Measurements from ENCODE around the gene FTSJ3.

The FTSJ3 gene

DNA sequence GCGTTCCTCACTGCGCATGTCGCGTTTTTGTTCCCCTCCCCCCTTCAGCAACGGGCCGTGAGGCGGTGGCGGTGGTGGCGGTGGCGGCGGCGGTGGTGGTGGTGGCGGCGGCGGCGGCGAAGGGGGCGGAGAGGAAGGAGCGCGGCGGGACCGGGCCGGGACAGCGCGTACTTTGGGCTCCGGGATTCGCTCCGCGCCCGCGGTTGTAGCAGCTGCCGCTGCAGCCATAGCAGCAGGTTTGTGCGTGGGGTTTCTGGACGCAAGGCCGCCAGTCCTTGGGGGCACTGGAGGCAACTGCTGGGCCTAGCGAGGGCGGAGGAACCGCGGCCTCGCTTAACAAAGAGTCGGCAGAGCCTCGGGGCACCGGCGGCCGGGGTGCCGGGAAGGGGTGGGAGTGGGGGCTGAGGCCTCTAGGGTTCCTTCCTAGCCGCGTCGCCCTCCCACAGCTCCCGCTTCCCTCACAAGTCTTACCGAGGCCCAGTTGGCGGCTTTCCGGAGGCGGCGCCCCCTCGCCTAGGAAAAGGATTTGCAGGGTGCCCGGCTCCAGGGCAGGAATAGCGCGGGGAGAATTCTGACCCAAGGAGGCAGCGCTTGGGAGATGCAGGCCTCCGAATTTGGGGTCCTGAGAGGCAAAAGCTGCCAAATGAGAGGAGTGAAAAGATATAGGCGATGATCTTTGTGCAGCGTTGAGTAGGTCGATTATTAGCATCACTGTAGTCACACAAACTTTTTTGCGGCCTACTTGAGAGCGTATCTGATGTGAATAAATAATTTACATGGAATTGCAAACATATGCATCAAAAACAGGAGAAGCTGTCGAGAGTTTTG lies 53.1 kb downstream of the FTSJ3 start, which contains the start of gene DDX42:
DDX42 (plus strand) TSS at position 30 of the 828 bp plus-strand sequence. CDS start 12,880 bp downstream, outside the sequence.
- Histone ChIP-seq H3K9me3 (ENCODE audit: insufficient read depth, low read length) (no peaks in the 10 kb centered on the region), H3K9ac (ENCODE audit: low read length) (peak within 1 kb of the TSS; percentile 95), H4K20me1 (ENCODE audit: low read depth, low read length) (peaks cover 14% of the 10 kb centered on the region; the same call in 1 of the 2 replicates), H3K4me2 (ENCODE audit: low read depth, low read length, poor library complexity, severe bottlenecking) (peak within 1 kb of the TSS; percentile 85), H3K79me2 (ENCODE audit: insufficient read depth, low read length) (peaks cover 92% of the 10 kb centered on the region), H3K27ac (ENCODE audit: low read depth, low read length) (peak within 1 kb of the TSS; percentile 87), H3K27me3 (ENCODE audit: low read length) (no peaks in the 10 kb centered on the region), H3K36me3 (ENCODE audit: low read length) (peaks cover 8% of the 10 kb centered on the region), H3K9me2 (replicated peaks; ENCODE audit: insufficient read depth, low read length) (no peaks in the 10 kb centered on the region), H3K4me3 (ENCODE audit: insufficient read depth, low read length, poor library complexity, severe bottlenecking) (peak within 1 kb of the TSS; percentile 84), H2AFZ (ENCODE audit: low read depth, low read length, severe bottlenecking) (peak within 1 kb of the TSS; percentile 74), H3F3A (ENCODE audit: insufficient read depth) (peaks cover 4% of the 10 kb centered on the region; the same call in 1 of the 2 replicates)
- TF ChIP-seq EZH2phosphoT487 (conservative IDR thresholded peaks at IDR 0.05; ENCODE audit: low read length): no peak
- TF ChIP-seq, protein P1, sequence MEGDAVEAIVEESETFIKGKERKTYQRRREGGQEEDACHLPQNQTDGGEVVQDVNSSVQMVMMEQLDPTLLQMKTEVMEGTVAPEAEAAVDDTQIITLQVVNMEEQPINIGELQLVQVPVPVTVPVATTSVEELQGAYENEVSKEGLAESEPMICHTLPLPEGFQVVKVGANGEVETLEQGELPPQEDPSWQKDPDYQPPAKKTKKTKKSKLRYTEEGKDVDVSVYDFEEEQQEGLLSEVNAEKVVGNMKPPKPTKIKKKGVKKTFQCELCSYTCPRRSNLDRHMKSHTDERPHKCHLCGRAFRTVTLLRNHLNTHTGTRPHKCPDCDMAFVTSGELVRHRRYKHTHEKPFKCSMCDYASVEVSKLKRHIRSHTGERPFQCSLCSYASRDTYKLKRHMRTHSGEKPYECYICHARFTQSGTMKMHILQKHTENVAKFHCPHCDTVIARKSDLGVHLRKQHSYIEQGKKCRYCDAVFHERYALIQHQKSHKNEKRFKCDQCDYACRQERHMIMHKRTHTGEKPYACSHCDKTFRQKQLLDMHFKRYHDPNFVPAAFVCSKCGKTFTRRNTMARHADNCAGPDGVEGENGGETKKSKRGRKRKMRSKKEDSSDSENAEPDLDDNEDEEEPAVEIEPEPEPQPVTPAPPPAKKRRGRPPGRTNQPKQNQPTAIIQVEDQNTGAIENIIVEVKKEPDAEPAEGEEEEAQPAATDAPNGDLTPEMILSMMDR (IDR thresholded peaks at IDR 0.05; ENCODE audit: insufficient read depth, low read length, poor library complexity, severe bottlenecking): no peak

DNA sequence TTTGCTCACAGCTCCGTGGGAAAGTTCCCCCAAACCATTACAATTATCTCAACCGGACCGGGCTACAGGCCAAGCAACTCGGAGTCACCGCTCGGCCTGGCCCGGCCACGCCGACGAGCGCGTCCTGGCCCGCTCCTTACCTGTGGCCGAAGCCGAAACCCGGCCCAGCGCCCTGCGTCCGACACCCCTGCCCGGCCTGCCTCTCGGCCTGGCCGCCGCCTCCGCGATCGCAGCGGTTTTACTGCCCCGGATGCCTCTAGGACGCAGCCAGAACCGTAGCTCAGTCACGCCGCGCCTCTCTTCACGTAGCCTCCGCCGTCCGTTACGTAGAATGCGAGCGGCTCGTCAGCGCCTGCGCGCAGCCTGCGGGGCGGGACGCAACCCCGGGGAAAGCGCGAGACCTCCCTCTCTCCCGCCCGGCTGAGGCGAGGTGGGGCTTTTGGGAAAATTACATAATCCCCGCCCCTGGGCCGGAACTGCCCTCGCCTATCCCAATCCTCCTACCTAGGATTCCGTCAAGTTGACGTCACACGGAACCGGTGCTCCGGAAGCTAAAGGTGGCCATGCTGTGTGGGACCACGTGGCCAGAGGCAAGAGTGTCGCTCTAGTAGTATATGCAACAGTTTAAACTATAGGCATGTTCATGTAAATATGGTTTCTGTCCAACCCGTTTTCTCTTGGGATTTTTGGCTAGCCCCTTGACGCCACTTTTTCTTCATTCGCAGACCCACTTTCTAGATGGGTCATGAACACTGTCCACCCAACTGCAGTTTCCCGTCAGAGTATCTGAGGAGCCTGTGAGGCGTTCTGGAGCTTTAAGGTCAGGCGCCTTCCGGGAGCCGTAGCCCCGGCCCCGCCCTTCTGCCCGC lies 54.0 kb downstream of the FTSJ3 start, which contains the start of gene CCDC47:
CCDC47 (minus strand) TSS at position 326 of the 869 bp plus-strand sequence. CDS start 7,422 bp downstream, outside the sequence.
- H3K27ac ChIP-seq (ENCODE audit: low read depth, low read length): peak within 1 kb of the TSS; percentile 87
- H2AFZ ChIP-seq (ENCODE audit: low read depth, low read length, severe bottlenecking): peak within 1 kb of the TSS; percentile 74
- H3K27me3 ChIP-seq (ENCODE audit: low read length): no peaks in the 10 kb centered on the region
- TF ChIP-seq, protein P1 (IDR thresholded peaks at IDR 0.05; ENCODE audit: insufficient read depth, low read length, poor library complexity, severe bottlenecking): no peak
- no peak for TF ChIP-seq EZH2phosphoT487 (conservative IDR thresholded peaks at IDR 0.05; ENCODE audit: low read length)
- H4K20me1 ChIP-seq (ENCODE audit: low read depth, low read length): peaks cover 14% of the 10 kb centered on the region; the same call in 1 of the 2 replicates
- peak within 1 kb of the TSS; percentile 85 for H3K4me2 ChIP-seq (ENCODE audit: low read depth, low read length, poor library complexity, severe bottlenecking)
- H3K4me3 ChIP-seq (ENCODE audit: insufficient read depth, low read length, poor library complexity, severe bottlenecking): peak within 1 kb of the TSS; percentile 84
- peaks cover 5% of the 10 kb centered on the region for H3K36me3 ChIP-seq (ENCODE audit: low read length)
- H3K9me2 ChIP-seq (replicated peaks; ENCODE audit: insufficient read depth, low read length): no peaks in the 10 kb centered on the region
- peaks cover 3% of the 10 kb centered on the region; the same call in 1 of the 2 replicates for H3F3A ChIP-seq (ENCODE audit: insufficient read depth)
- peaks cover 92% of the 10 kb centered on the region for H3K79me2 ChIP-seq (ENCODE audit: insufficient read depth, low read length)
- H3K9ac ChIP-seq (ENCODE audit: low read length): peak within 1 kb of the TSS; percentile 95
- no peaks in the 10 kb centered on the region for H3K9me3 ChIP-seq (ENCODE audit: insufficient read depth, low read length)

DNA sequence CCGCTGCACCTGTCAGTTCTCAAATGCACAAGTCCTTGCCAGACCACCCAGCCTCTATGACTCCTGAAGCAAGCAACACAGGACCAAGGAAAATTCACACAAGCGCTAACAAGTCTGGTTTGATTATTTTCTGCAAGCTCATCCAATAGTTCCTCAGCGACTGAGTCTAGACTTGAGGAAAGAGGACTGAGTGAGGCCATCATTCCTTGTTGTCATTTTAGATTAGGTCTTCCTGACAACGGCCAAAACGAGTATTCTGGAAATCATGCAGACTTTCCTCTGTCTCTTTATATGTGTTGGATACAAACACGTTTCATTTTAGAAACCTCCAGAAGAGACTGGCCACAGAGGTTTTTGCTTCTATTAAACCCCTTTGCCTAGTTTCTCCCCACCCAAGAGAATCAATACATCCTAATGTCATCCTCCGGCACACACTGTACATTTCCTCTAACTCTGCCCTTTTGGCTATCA lies 54.6 kb downstream of the FTSJ3 start:
- H3K27me3 ChIP-seq (ENCODE audit: low read length): no peaks in the 10 kb centered on the region
- no peaks in the 10 kb centered on the region for H3K9me2 ChIP-seq (replicated peaks; ENCODE audit: insufficient read depth, low read length)
- peak overlapping the region; percentile 87 for H3K27ac ChIP-seq (ENCODE audit: low read depth, low read length)
- peak overlapping the region; percentile 74 for H2AFZ ChIP-seq (ENCODE audit: low read depth, low read length, severe bottlenecking)
- H4K20me1 ChIP-seq (ENCODE audit: low read depth, low read length): peaks cover 11% of the 10 kb centered on the region; the same call in 1 of the 2 replicates
- H3K36me3 ChIP-seq (ENCODE audit: low read length): peaks cover 8% of the 10 kb centered on the region
- TF ChIP-seq, protein P1 (IDR thresholded peaks at IDR 0.05; ENCODE audit: insufficient read depth, low read length, poor library complexity, severe bottlenecking): no peak
- TF ChIP-seq EZH2phosphoT487 (conservative IDR thresholded peaks at IDR 0.05; ENCODE audit: low read length): no peak
- peak overlapping the region; percentile 95 for H3K9ac ChIP-seq (ENCODE audit: low read length)
- peak overlapping the region; percentile 73 for H3K4me2 ChIP-seq (ENCODE audit: low read depth, low read length, poor library complexity, severe bottlenecking)
- peaks cover 3% of the 10 kb centered on the region; the same call in 1 of the 2 replicates for H3F3A ChIP-seq (ENCODE audit: insufficient read depth)
- no peaks in the 10 kb centered on the region for H3K9me3 ChIP-seq (ENCODE audit: insufficient read depth, low read length)
- peak overlapping the region; percentile 84 for H3K4me3 ChIP-seq (ENCODE audit: insufficient read depth, low read length, poor library complexity, severe bottlenecking)
- H3K79me2 ChIP-seq (ENCODE audit: insufficient read depth, low read length): peaks cover 92% of the 10 kb centered on the region
